CD4-positive, alpha-beta memory T cell (primary cell): ENCODE measurements around the gene ISY1. TPM values are rescaled to one million over a fixed set of nuclear protein-coding genes. Genes with fewer than 3 reads are reported as not detected.
"Not testable (repeated sequence)": the region's sequence is repeated elsewhere in the genome, so short reads cannot be mapped to it uniquely, and the experiment has no call there.

ENCODE experiments used
- CTCF ChIA-PET: fragments of 350-600 bp; sonication (Branson Sonifier 250); formaldehyde crosslinking; loops from one replicate; lab custom pipeline; 2021; ENCODE audit warnings: inconsistent platforms; ENCODE audit not compliant: partially characterized antibody; lab: Charles Lee
- POLR2A ChIA-PET: fragments of 350-600 bp; sonication (Branson Sonifier 250); formaldehyde crosslinking; loops from one replicate; lab custom pipeline; 2021; ENCODE audit not compliant: partially characterized antibody; lab: Charles Lee
- DNase-seq, 5 donors: peaks; one replicate each; pipeline versions ENCODE4 v3.0.0 to v3.0.0-alpha.2; 2020 to 2022; ENCODE audit warnings: mixed read lengths in 1 of 5
- H3K27ac ChIP-seq: one replicate; pipeline ENCODE4 v1.7.0; 2013; ENCODE audit warnings: low read depth, low read length
- H3K27me3 ChIP-seq: 2 replicates; pipeline ENCODE4 v1.7.0; 2013; ENCODE audit warnings: mild to moderate bottlenecking, low read length, moderate library complexity; ENCODE audit not compliant: insufficient read depth
- H3K36me3 ChIP-seq: 2 replicates; pipeline ENCODE4 v1.7.0; 2013; ENCODE audit warnings: mild to moderate bottlenecking, low read length, moderate library complexity; ENCODE audit not compliant: insufficient read depth
- H3K4me1 ChIP-seq: 2 replicates; pipeline ENCODE4 v1.7.0; 2013; ENCODE audit warnings: mild to moderate bottlenecking, low read length, moderate library complexity; ENCODE audit not compliant: insufficient read depth
- H3K4me3 ChIP-seq, 2 donors: one replicate each; pipeline ENCODE4 v1.7.0; 2013; ENCODE audit warnings: low read length in 2 of 2, mild to moderate bottlenecking in 1 of 2
- H3K9me3 ChIP-seq, 2 donors: one replicate each; pipeline ENCODE4 v1.7.0; 2013; ENCODE audit warnings: low read length in 2 of 2, control low read depth in 1 of 2; ENCODE audit not compliant: control insufficient read depth in 1 of 2
- H3K27ac Mint-ChIP-seq, 7 donors: one replicate each; pipeline ENCODE4 v1.8.0; 2020 to 2021; ENCODE audit warnings: mixed read lengths in 7 of 7, mild to moderate bottlenecking in 6 of 7, inconsistent platforms in 3 of 7, moderate library complexity in 3 of 7
- H3K27me3 Mint-ChIP-seq, 2 donors: one replicate each; pipeline ENCODE4 v1.8.0; 2020 to 2021; ENCODE audit warnings: mixed read lengths in 2 of 2
- H3K36me3 Mint-ChIP-seq, 2 donors: one replicate each; pipeline ENCODE4 v1.8.0; 2020 to 2021; ENCODE audit warnings: mixed read lengths in 2 of 2, inconsistent platforms in 1 of 2, mild to moderate bottlenecking in 1 of 2
- H3K4me1 Mint-ChIP-seq, 4 donors: one replicate each; pipeline ENCODE4 v1.8.0; 2020 to 2021; ENCODE audit warnings: mixed read lengths in 4 of 4, mild to moderate bottlenecking in 1 of 4
- H3K4me3 Mint-ChIP-seq, 8 donors: one replicate each; pipeline ENCODE4 v1.8.0; 2020 to 2021; ENCODE audit warnings: mixed read lengths in 8 of 8, mild to moderate bottlenecking in 7 of 8, moderate library complexity in 6 of 8, inconsistent platforms in 3 of 8
- H3K9me3 Mint-ChIP-seq, 8 donors: one replicate each; pipeline ENCODE4 v1.8.0; 2020 to 2021; ENCODE audit warnings: mixed read lengths in 8 of 8, mild to moderate bottlenecking in 5 of 8, inconsistent platforms in 3 of 8, moderate library complexity in 1 of 8
- intact Hi-C: fragments of 100-400 bp; cut with micrococcal nuclease; formaldehyde crosslinking; loops from one replicate; pipeline ENCODE4 v1.15.1; 2023
- polyA plus RNA-seq, 2 donors: library from polyadenylated mRNA; unstranded; fragments of 300-500 nt; fragmentation: Illumina TruSeq; gene quantifications; one replicate each; pipeline ENCODE4 v1.2.3, GENCODE V29; 2021
- total RNA-seq, 2 experiments: library from RNA; stranded (reverse); gene quantifications; one replicate each; pipeline ENCODE4 v1.2.3, GENCODE V29; 2021

The ISY1 gene
- total and polyA plus RNA-seq, 4 experiments from 2014 or later: 29.5 to 104 (median 66.5) TPM

DNA sequence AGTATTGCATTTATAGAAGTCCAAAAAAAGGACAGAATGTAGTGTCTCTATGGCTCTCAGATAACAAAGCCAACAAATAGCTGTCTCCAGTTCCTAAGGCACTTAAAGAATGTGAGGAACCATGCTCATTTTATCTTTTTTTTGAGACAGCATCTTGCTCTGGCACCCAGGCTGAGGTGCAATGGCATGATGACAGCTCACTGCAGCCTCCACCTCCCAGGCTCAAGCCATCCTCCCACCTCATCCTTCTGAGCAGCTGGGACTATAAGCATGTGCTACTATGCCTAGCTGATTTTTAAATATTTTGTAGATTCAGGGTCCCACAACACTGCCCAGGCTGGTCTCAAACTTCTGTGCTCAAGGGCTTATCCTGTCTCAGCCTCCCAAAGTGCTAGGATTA is 16.1 kb downstream of the ISY1 start:
- no peak overlapping the region for H3K27ac Mint-ChIP-seq
- no peak overlapping the region for H3K4me3 Mint-ChIP-seq
- POLR2A ChIA-PET: interaction anchor here (0.7 to 2.8 kb wide), 3 partner anchors 23 to 44 kb away, joined by 3 to 16 read pairs (median 3); partner anchors contain the start of gene RAB43
- H3K9me3 ChIP-seq: no peaks in the 10 kb centered on the region
- no peaks in the 10 kb centered on the region for H3K9me3 Mint-ChIP-seq
- intact Hi-C loops: no loop called here
- H3K27me3 Mint-ChIP-seq: no peaks in the 10 kb centered on the region
- H3K36me3 ChIP-seq: peaks cover 15% of the 10 kb centered on the region
- peaks cover 0 to 4% (median 3%) of the 10 kb centered on the region in 4 donors for H3K4me1 Mint-ChIP-seq
- no peaks in the 10 kb centered on the region for H3K4me1 ChIP-seq
- H3K27ac ChIP-seq: no peak overlapping the region
- no peak overlapping the region for H3K4me3 ChIP-seq
- DNase-seq: no peak
- peaks cover 25 to 46% of the 10 kb centered on the region in 2 donors for H3K36me3 Mint-ChIP-seq
- CTCF ChIA-PET: interaction anchor here (0.8 to 1.7 kb wide), 3 partner anchors 91 to 101 kb away, joined by 4 to 5 read pairs (median 4); no protein-coding TSS in a partner anchor
- no peaks in the 10 kb centered on the region for H3K27me3 ChIP-seq

DNA sequence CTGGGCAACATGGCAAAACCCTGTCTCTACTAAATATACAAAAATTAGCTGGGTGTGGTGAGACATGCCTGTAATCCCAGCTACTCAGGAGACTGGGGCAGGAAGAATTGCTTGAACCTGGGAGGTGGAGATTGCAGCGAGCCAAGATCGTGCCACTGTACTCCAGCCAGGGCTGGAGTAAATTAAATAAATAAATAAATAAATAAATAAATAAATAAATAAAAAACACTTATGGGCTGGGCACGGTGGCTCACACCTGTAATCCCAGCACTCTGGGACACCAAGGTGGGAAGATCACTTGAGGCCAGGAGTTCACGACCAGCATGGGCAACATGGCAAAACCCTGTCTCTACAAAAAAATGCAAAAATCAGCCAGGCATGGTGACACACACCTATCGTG is 19.9 kb downstream of the ISY1 start:
- H3K9me3 ChIP-seq, H3K4me1 Mint-ChIP-seq, H3K27me3 ChIP-seq, H3K4me1 ChIP-seq, H3K4me3 Mint-ChIP-seq, H3K4me3 ChIP-seq, H3K27me3 Mint-ChIP-seq, DNase-seq, H3K27ac ChIP-seq, H3K27ac Mint-ChIP-seq, H3K9me3 Mint-ChIP-seq, intact Hi-C loops: not testable (repeated sequence)
- ChIA-PET POLR2A (interaction anchor here (0.9 kb wide), 1 partner anchor 43 kb away, joined by 3 read pairs; the partner anchor contains the start of gene CNBP), CTCF (interaction anchor here (1.0 to 1.2 kb wide), 2 partner anchors 14 to 20 kb away, joined by 3 read pairs; no protein-coding TSS in a partner anchor)
- peaks cover 20 to 43% of the 10 kb centered on the region in 2 donors for H3K36me3 Mint-ChIP-seq
- H3K36me3 ChIP-seq: peaks cover 16% of the 10 kb centered on the region

DNA sequence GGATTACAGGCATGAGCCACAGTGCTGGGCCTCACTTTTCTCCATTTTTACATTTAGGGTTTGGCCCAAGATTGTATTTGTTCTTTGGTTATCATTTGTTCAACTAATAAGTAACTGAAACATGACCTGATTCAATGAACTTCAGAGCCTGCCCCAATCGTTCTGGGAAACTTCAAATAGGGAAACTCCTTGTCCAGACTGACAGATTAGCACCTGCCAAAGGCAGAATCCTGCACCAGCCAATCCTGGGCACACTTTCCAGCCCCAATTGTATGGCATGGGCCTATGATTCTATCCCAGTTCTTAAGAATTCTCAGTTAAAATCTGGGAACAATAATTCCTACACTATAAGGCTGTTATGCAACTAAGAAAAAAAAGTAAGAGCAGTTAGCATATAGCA is 21.0 kb downstream of the ISY1 start:
- no peaks in the 10 kb centered on the region for H3K9me3 ChIP-seq
- Mint-ChIP-seq H3K27me3 (no peaks in the 10 kb centered on the region), H3K27ac (no peak overlapping the region), H3K36me3 (peaks cover 13 to 35% of the 10 kb centered on the region in 2 donors), H3K9me3 (no peaks in the 10 kb centered on the region), H3K4me1 (no peaks in the 10 kb centered on the region), H3K4me3 (no peak overlapping the region)
- no peak overlapping the region for H3K27ac ChIP-seq
- CTCF ChIA-PET: interaction anchor here (1.7 kb wide), 1 partner anchor 169 kb away, joined by 4 read pairs; no protein-coding TSS in a partner anchor
- POLR2A ChIA-PET: no interaction called here
- no peaks in the 10 kb centered on the region for H3K4me1 ChIP-seq
- H3K36me3 ChIP-seq: peaks cover 16% of the 10 kb centered on the region
- no peak for DNase-seq
- H3K27me3 ChIP-seq: no peaks in the 10 kb centered on the region
- intact Hi-C loops: no loop called here
- H3K4me3 ChIP-seq: no peak overlapping the region

DNA sequence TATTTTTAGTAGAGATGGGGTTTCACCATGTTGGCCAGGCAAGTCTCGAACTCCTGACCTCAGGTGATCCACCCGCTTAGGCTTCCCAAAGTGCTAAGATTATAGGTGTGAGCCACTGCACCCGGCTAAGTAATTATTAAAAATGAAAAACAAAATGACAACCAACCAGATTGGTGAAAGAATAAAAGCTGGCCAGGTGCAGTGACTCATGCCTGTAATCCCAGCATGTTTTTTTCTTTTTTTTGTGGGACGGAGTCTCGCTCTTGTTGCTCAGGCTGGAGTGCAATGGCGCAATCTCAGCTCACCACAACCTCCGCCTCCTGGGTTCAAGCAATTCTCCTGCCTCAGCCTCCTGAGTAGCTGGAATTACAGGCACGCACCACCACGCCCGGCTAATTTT is 24.6 kb downstream of the ISY1 start:
- peaks cover 32 to 54% of the 10 kb centered on the region in 2 donors for H3K36me3 Mint-ChIP-seq
- H3K27me3 ChIP-seq, H3K9me3 Mint-ChIP-seq, intact Hi-C loops, H3K27me3 Mint-ChIP-seq, H3K27ac ChIP-seq, H3K4me1 ChIP-seq, H3K4me3 ChIP-seq, DNase-seq, H3K9me3 ChIP-seq, H3K27ac Mint-ChIP-seq, H3K4me1 Mint-ChIP-seq, H3K4me3 Mint-ChIP-seq: not testable (repeated sequence)
- ChIA-PET CTCF (interaction anchor here (1.9 kb wide), 1 partner anchor 83 kb away, joined by 4 read pairs; no protein-coding TSS in a partner anchor), POLR2A (interaction anchor here (0.6 kb wide), 1 partner anchor 17 kb away, joined by 4 read pairs; no protein-coding TSS in a partner anchor)
- H3K36me3 ChIP-seq: peaks cover 40% of the 10 kb centered on the region

DNA sequence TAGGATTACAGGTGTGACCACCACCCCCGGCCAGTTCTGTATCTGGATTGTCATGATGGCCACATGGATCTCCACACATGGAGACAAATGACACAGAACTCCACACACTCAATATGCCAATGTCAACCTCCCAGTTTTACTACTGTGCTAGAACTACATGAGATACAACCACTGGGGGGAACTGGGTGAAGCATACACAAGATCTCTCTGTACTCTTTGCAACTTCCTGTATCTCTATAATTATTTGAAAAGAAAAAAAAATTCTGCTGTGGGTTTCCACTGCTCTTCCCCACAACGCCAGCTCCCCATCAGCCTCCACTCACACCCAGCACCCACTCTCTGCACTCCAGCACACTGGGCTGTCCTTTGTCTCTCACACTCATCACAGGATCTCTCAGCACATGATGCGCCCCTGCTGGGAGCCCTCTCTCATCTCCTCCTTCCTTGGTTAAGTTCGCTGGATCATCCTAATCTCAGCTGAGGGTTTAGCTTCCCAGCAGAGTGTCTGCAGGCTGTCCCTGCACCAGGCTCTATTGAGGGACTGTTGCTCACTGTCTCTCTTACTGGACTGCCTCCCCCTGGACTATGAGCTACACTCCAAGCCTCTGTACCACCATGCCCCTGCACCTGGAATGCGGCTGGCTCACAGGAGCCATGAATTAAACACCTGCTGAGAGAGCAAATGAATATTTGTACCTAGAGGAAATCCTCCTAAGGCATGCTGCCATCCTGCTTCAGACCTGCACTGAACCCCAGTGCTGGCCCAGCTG is 28.6 kb downstream of the ISY1 start:
- POLR2A ChIA-PET: interaction anchor here (4.2 kb wide), 1 partner anchor 10 kb away, joined by 28 read pairs; the partner anchor contains the start of gene RAB43
- intact Hi-C loops: no loop called here
- peaks cover 0 to 6% (median 4%) of the 10 kb centered on the region in 4 donors for H3K4me1 Mint-ChIP-seq
- Histone ChIP-seq H3K4me3 (no peak overlapping the region), H3K9me3 (no peaks in the 10 kb centered on the region), H3K4me1 (no peaks in the 10 kb centered on the region), H3K27ac (no peak overlapping the region), H3K27me3 (no peaks in the 10 kb centered on the region), H3K36me3 (peaks cover 52% of the 10 kb centered on the region)
- CTCF ChIA-PET: interaction anchor here (0.7 to 1.7 kb wide), 4 partner anchors 30 to 162 kb away, joined by 3 to 8 read pairs (median 6); no protein-coding TSS in a partner anchor
- H3K4me3 Mint-ChIP-seq: no peak overlapping the region
- peaks cover 40 to 62% of the 10 kb centered on the region in 2 donors for H3K36me3 Mint-ChIP-seq
- H3K27me3 Mint-ChIP-seq: no peaks in the 10 kb centered on the region
- H3K9me3 Mint-ChIP-seq: no peaks in the 10 kb centered on the region
- no peak for DNase-seq
- H3K27ac Mint-ChIP-seq: peak overlapping the region in 5 of 7 donors; percentile 45 to 88 (median 55)

DNA sequence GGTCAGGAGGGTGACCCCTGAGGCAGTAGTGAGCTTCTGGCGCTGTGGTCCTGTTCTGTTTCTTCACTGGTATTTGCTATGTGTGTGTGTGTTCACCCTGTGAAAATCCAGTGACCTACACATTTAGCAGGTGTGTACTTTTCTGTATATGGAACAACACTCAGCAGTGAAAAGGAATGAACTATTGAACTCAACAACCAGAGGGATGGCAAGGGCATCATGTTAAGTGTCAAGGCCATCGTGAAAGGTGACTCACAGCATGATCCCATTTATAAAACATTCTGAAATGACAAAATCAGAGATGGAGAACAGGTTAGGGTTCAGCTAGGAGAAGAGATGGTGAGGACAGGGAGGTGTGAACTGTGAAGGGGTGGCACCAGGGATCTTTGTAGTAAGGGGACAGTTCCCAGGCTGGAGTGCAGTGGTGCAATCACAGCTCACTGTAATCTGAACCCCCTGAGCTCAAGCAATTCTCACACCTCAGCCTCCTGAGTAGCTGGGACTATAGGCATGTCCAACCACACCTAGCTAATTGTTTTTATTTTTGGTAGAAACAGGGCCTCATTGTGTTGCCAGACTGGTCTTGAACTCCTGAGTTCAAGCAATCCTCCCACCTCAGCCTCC is 29.3 kb downstream of the ISY1 start:
- no peaks in the 10 kb centered on the region for H3K4me1 ChIP-seq
- CTCF ChIA-PET: interaction anchor here (0.7 to 1.7 kb wide), 3 partner anchors 31 to 78 kb away, joined by 3 to 8 read pairs (median 3); no protein-coding TSS in a partner anchor
- peaks cover 52% of the 10 kb centered on the region for H3K36me3 ChIP-seq
- peak overlapping the region in 3 of 7 donors; percentile 34 to 55 (median 38) for H3K27ac Mint-ChIP-seq
- H3K27ac ChIP-seq: no peak overlapping the region
- no peak for DNase-seq
- H3K4me1 Mint-ChIP-seq: peaks cover 0 to 8% (median 5%) of the 10 kb centered on the region in 4 donors
- H3K36me3 Mint-ChIP-seq: peaks cover 40 to 64% of the 10 kb centered on the region in 2 donors
- H3K9me3 ChIP-seq: no peaks in the 10 kb centered on the region
- no peak overlapping the region for H3K4me3 Mint-ChIP-seq
- POLR2A ChIA-PET: interaction anchor here (4.2 kb wide), 1 partner anchor 10 kb away, joined by 28 read pairs; the partner anchor contains the start of gene RAB43
- no peak overlapping the region for H3K4me3 ChIP-seq
- no peaks in the 10 kb centered on the region for H3K27me3 ChIP-seq
- H3K9me3 Mint-ChIP-seq: no peaks in the 10 kb centered on the region
- no peaks in the 10 kb centered on the region for H3K27me3 Mint-ChIP-seq
- intact Hi-C loops: no loop called here
